Keratinocyte (primary cell): ENCODE measurements around the gene LYPD6. TPM values are rescaled to one million over a fixed set of nuclear protein-coding genes. Genes with fewer than 3 reads are reported as not detected.
A peak's percentile ranks its signal among the peaks of the same experiment; 100 is the strongest.

Experiments
- DNase-seq: peaks from one replicate; pipeline ENCODE4 v3.0.0-alpha.2; 2011; ENCODE audit warnings: low read depth, missing footprints, low spot score
- FAIRE-seq: peaks from 2 replicates; lab custom pipeline; 2011; peaks lifted over from hg19 to GRCh38; lab: Jason Lieb, UNC
- H2AFZ ChIP-seq: 2 replicates; pipeline ENCODE4 v1.6.0; 2012; ENCODE audit warnings: low read length, control low read depth, inconsistent platforms; ENCODE audit not compliant: control insufficient read depth
- H3K27ac ChIP-seq: 2 replicates; pipeline ENCODE4 v1.5.1; 2011; ENCODE audit warnings: low read length; ENCODE audit not compliant: control insufficient read depth, insufficient read depth
- H3K27me3 ChIP-seq: 3 replicates; pipeline ENCODE4 v1.6.0; 2011; ENCODE audit warnings: low read length; ENCODE audit not compliant: control insufficient read depth, insufficient read depth; ENCODE audit errors: extremely low read depth
- H3K36me3 ChIP-seq, 2 experiments: 2 replicates in 1 of 2; 3 replicates in 1 of 2; pipeline ENCODE4 v1.5.1; 2011; ENCODE audit warnings: low read length in 2 of 2, mild to moderate bottlenecking in 1 of 2; ENCODE audit not compliant: control insufficient read depth in 2 of 2, insufficient read depth in 2 of 2; ENCODE audit errors: extremely low read depth in 1 of 2
- H3K4me1 ChIP-seq: 3 replicates; pipeline ENCODE4 v1.5.1; 2011; ENCODE audit warnings: low read length; ENCODE audit not compliant: control insufficient read depth, insufficient read depth; ENCODE audit errors: extremely low read depth
- H3K4me2 ChIP-seq: 3 replicates; pipeline ENCODE4 v1.6.0; 2011; ENCODE audit warnings: low read depth, low read length; ENCODE audit not compliant: control insufficient read depth, insufficient read depth; ENCODE audit errors: extremely low read depth
- H3K4me3 ChIP-seq, 3 experiments: fragments of 200-600 bp in 1 of 3; sonication (generic) in 1 of 3; 2 replicates in 2 of 3; 3 replicates in 1 of 3; pipeline ENCODE4 v1.5.1; 2011 to 2016; ENCODE audit warnings: low read length in 3 of 3, mild to moderate bottlenecking in 3 of 3, control low read depth in 2 of 3, inconsistent platforms in 1 of 3, low read depth in 1 of 3, mixed read lengths in 1 of 3, mixed run types in 1 of 3, moderate library complexity in 1 of 3; ENCODE audit not compliant: control insufficient read depth in 2 of 3, insufficient read depth in 2 of 3; ENCODE audit errors: extremely low read depth in 1 of 3
- H3K79me2 ChIP-seq: 2 replicates; pipeline ENCODE4 v1.6.0; 2012; ENCODE audit warnings: low read length; ENCODE audit not compliant: control insufficient read depth, insufficient read depth
- H3K9ac ChIP-seq: 3 replicates; pipeline ENCODE4 v1.6.0; 2011; ENCODE audit warnings: low read length; ENCODE audit not compliant: control insufficient read depth, insufficient read depth; ENCODE audit errors: extremely low read depth
- H3K9me1 ChIP-seq: 3 replicates; pipeline ENCODE4 v1.6.0; 2011; ENCODE audit warnings: low read length; ENCODE audit not compliant: control insufficient read depth, insufficient read depth; ENCODE audit errors: extremely low read depth
- H3K9me3 ChIP-seq: 2 replicates; pipeline ENCODE4 v1.5.1; 2012; ENCODE audit warnings: low read depth, low read length; ENCODE audit not compliant: control insufficient read depth
- H4K20me1 ChIP-seq: 3 replicates; pipeline ENCODE4 v1.6.0; 2011; ENCODE audit warnings: low read length; ENCODE audit not compliant: control insufficient read depth, insufficient read depth; ENCODE audit errors: extremely low read depth
- EZH2 ChIP-seq: IDR thresholded peaks from one replicate; pipeline ENCODE4 v1.6.1; 2012; ENCODE audit warnings: inconsistent platforms, mild to moderate bottlenecking, low read length, moderate library complexity
- dilution Hi-C: fragments of 300-500 bp; cut with MboI; formaldehyde crosslinking; loops from one replicate; pipeline ENCODE4 v1.7.0; 2020; ENCODE audit warnings: low sequenced_read_pairs; ENCODE audit not compliant: extremely low pct_ligation_motif_present
- polyA minus RNA-seq, 3 experiments: library from RNA; depleted of rRNA, polyadenylated mRNA; stranded (reverse); fragments of >200 nt; gene quantifications; 1 replicate in 1 of 3; 2 replicates in 1 of 3; 3 replicates in 1 of 3; pipeline ENCODE4 v1.2.3, GENCODE V29; 2011
- polyA plus RNA-seq, 5 experiments: library from polyadenylated mRNA; depleted of rRNA in 3 of 5; stranded (reverse) in 3 of 5; stranded (forward) in 1 of 5; unstranded in 1 of 5; fragments of >200 nt; gene quantifications; 1 replicate in 1 of 5; 2 replicates in 3 of 5; 3 replicates in 1 of 5; pipeline versions ENCODE4 v1.2.1 to v1.2.3, GENCODE V29; 2011 to 2012; ENCODE audit warnings: missing spikeins in 2 of 5, low read depth in 1 of 5, low replicate concordance in 1 of 5
- TF ChIP-seq, protein P1 (sequence below), 3 experiments: IDR thresholded peaks in 1 of 3; conservative IDR thresholded peaks in 1 of 3; optimal IDR thresholded peaks in 1 of 3; 2 replicates in 2 of 3; 3 replicates in 1 of 3; pipeline versions ENCODE3 to v1.5.1; 2011; ENCODE audit warnings: low read length in 3 of 3, mild to moderate bottlenecking in 3 of 3, moderate library complexity in 2 of 3, control low read depth in 1 of 3, inconsistent platforms in 1 of 3; ENCODE audit not compliant: insufficient read depth in 2 of 3; ENCODE audit errors: extremely low read depth in 1 of 3

The LYPD6 gene
- polyA plus RNA-seq (1.8 to 3.5 TPM (median 2.4 TPM) in 3 replicates), polyA minus RNA-seq (1.9 to 2.7 TPM (median 2.3 TPM) in 3 replicates)
- polyA plus RNA-seq (2011; ENCODE audit: low read depth) = 0.54 TPM
- 1.7 and 2.5 TPM in 2 replicates for polyA plus RNA-seq (2011; cell fraction: cytosol; rRNA removed)
- polyA plus RNA-seq (2011; cell fraction: nucleus; rRNA removed) = 1.3 and 1.4 TPM in 2 replicates
- 0.49 and 1.4 TPM in 2 replicates for polyA plus RNA-seq (2012; ENCODE audit: low replicate concordance)
- polyA minus RNA-seq (2011; cell fraction: cytosol; rRNA and poly(A)+ RNA removed) = 2.5 TPM
- polyA minus RNA-seq (2011; cell fraction: nucleus; rRNA and poly(A)+ RNA removed) = 1.4 and 1.5 TPM in 2 replicates

DNA sequence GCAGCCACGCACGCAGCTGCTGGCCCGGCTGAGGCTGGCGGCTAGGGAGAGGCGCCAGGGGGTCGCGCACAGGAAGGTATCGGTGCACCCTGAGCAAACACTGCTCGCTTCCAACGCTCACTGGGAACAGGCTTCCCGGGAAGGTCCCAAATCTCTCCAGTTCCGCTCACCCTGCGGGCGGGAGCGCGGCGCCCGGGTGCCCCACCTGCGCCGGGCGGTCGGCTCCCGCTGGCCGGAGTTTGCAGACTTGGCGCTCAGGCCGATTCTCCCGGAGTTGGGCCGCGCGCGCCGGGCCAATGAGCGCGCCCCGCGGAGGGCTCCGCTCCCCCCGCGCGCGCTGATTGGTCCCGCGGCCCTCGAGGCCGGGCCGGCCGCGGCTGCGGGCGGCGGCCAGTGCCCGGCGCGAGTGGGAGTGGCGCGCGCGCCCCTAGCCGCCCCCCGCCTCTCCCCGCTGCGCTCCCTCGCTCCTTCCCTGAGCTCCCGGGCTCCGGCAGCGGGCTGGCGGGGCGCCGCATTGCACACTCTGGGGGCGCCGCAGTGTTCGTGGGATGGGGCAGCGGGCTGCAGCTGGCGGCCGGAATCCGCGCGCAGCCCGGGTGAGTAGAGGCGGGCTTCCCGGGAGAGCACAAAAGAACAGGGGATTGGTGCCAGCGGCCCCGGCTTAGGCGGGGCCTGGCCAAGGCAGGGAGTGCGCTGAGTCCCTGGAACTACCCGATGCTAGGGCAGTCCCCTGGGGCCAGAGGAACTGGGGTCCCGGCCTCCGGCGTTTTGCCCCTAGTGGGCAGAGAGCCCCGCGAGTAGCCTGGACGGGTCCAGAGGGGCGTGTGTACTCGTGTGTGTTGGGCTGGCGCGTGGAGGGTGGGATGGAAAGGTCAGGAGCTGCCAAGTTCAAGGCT lies at the start of gene LYPD6:
LYPD6 (plus strand) TSS at position 461 of the 896 bp plus-strand sequence. CDS start 107,122 bp downstream, outside the sequence.
- H3K27me3 ChIP-seq = no peaks in the 10 kb centered on the region
- TF ChIP-seq EZH2 = no peak
- TF ChIP-seq, protein P1, sequence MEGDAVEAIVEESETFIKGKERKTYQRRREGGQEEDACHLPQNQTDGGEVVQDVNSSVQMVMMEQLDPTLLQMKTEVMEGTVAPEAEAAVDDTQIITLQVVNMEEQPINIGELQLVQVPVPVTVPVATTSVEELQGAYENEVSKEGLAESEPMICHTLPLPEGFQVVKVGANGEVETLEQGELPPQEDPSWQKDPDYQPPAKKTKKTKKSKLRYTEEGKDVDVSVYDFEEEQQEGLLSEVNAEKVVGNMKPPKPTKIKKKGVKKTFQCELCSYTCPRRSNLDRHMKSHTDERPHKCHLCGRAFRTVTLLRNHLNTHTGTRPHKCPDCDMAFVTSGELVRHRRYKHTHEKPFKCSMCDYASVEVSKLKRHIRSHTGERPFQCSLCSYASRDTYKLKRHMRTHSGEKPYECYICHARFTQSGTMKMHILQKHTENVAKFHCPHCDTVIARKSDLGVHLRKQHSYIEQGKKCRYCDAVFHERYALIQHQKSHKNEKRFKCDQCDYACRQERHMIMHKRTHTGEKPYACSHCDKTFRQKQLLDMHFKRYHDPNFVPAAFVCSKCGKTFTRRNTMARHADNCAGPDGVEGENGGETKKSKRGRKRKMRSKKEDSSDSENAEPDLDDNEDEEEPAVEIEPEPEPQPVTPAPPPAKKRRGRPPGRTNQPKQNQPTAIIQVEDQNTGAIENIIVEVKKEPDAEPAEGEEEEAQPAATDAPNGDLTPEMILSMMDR (optimal IDR thresholded peaks at IDR 0.05 in 1 of 3, IDR thresholded peaks at IDR 0.05 in 1 of 3, conservative IDR thresholded peaks at IDR 0.05 in 1 of 3; ENCODE audit: extremely low read depth in 1 of 3, insufficient read depth in 2 of 3, low read length in 3 of 3) = no peak
- dilution Hi-C loops = no loop called here
- no peak for DNase-seq
- H3K9me1 ChIP-seq = no peaks in the 10 kb centered on the region
- H4K20me1 ChIP-seq = no peaks in the 10 kb centered on the region
- no peaks in the 10 kb centered on the region for H3K36me3 ChIP-seq
- H3K9me3 ChIP-seq = no peaks in the 10 kb centered on the region
- no peak within 1 kb of the TSS for H3K27ac ChIP-seq
- no peaks in the 10 kb centered on the region for H3K79me2 ChIP-seq
- H2AFZ ChIP-seq = peak within 1 kb of the TSS; percentile 91
- peak within 1 kb of the TSS; percentile 91 for H3K4me2 ChIP-seq
- peak within 1 kb of the TSS; percentile 58 to 88 (median 84) for H3K4me3 ChIP-seq
- H3K9ac ChIP-seq = peak within 1 kb of the TSS; percentile 68
- H3K4me1 ChIP-seq = peaks cover 15% of the 10 kb centered on the region
- FAIRE-seq = no peak

DNA sequence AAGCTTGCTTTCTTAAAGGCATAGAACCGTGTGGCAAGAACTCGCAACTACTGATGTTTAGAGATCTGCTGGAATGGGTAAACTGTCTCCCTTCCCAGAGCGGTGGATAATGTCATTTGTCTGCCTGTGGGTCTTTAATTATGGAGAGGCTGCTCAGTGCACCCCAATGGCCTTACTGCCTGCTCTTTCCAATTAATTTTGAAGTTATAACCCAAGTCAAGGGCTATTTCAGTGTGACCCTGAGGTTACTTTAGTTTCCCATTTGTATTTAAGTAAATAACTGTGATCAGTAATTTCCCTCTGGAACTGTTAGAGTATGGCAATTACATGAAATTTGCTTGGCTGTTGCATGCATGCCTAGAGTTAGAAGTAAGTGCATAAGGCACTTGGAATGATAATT lies 48.9 kb upstream of the LYPD6 start:
- no peak for FAIRE-seq

More for the DNA sequence above, 48.9 kb upstream of the LYPD6 start:
- TF ChIP-seq, protein P1 (optimal IDR thresholded peaks at IDR 0.05 in 1 of 3, IDR thresholded peaks at IDR 0.05 in 1 of 3, conservative IDR thresholded peaks at IDR 0.05 in 1 of 3; ENCODE audit: extremely low read depth in 1 of 3, insufficient read depth in 2 of 3, low read length in 3 of 3) = no peak
- TF ChIP-seq EZH2 = no peak
- Histone ChIP-seq H3K79me2 (no peaks in the 10 kb centered on the region), H3K9me3 (no peaks in the 10 kb centered on the region), H2AFZ (no peak overlapping the region), H3K4me3 (no peak overlapping the region), H3K4me2 (no peak overlapping the region), H3K4me1 (no peaks in the 10 kb centered on the region), H4K20me1 (no peaks in the 10 kb centered on the region), H3K9me1 (no peaks in the 10 kb centered on the region), H3K27me3 (no peaks in the 10 kb centered on the region), H3K9ac (no peak overlapping the region), H3K36me3 (no peaks in the 10 kb centered on the region), H3K27ac (no peak overlapping the region)
- dilution Hi-C loops = no loop called here
- no peak for DNase-seq
